ENCODE measurements around the gene OTOG.

OTOG gene

DNA sequence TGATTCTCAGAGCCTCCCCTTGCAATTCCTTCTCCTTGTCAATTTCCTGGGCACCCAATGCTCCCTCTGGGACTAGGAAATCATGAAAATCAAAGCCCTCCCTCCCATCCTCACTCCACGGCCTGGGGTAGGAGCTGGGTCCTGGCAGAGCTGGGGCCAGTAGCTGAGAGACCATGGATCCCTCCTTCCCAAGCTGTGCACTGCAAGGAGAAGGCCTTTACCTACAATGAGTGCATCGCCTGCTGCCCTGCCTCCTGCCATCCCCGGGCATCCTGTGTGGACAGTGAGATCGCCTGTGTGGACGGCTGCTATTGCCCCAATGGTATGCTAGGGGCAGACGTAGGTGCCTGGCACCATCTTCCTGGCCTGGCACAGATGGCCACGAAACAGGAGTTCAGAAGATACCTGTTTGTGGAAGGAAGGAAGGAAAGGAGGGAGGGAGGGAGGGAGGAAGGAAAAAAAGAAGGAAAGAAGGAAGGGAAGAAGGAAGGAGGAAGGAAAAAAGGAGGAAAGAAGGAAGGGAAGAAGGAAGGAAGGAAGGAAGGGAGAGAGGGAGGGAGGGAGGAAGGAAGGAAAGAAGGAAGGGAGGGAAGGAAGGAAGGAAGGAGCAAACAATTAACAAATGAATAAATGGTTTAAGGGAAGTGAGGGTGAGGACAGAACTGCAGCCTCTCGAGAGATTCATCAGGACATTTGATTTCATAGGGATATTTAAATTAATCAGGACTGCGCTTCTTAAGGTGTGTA, 12.5 kb downstream of the OTOG start:
- DNase-seq (ENCODE audit: low spot score) (no peak), FAIRE-seq (peak; percentile 13)

DNA sequence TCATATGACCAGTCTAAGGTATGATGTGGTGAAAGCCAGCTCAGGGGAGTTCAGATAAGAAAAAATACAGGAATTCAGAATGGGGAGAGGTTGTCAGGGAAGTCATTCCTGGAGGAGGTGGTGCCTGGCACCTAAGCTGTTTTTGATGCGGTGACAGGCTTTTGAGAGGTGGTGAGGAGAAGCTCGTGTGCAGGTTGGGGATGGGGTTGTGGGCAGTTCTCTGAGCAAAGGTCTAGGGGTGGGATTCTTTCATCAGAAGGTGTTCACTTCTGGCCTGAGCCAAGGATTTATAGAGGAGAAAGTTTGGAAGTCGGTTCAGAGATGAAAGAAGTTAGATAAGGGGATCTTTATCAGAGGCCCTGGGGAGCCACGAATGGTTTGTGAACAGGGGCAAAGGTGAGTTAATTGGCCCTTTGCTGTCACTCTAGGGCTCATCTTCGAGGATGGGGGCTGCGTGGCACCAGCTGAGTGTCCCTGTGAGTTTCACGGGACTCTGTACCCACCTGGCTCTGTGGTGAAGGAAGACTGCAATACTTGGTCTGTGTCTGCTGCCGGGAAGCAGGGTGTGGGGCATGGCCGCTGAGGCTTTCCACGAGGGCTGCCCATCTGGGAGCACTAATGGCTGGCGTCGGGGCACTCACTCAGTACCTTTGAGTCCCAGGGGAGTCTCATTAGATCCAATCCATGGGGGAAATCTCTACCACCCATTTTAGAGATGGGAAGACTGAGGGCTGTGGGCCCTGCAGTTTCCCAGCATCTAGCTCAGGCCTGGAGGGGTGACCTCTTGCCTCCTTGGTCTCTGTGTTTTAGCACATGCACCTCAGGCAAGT, 13.4 kb downstream of the OTOG start:
- no peak for FAIRE-seq

DNA sequence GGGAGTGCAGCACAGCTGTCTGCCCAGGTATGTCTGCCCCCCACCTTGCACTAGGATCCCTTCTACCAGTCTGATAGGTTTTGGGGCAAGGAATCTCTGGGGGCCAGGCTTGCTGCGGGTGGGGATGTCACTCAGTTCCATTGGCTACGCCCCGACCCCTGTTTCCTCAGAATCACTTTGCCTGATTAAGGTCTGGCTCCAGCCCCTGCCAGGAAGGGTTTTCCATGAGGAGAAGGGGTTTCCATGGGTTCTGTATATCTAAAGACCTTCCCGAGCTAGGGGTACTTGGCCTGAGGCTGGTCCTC, 14.0 kb downstream of the OTOG start:
- DNase-seq (ENCODE audit: low spot score) (no peak), FAIRE-seq (no peak)

More for the DNA sequence above, 13.4 kb downstream of the OTOG start:
- DNase-seq (ENCODE audit: low spot score) = no peak

DNA sequence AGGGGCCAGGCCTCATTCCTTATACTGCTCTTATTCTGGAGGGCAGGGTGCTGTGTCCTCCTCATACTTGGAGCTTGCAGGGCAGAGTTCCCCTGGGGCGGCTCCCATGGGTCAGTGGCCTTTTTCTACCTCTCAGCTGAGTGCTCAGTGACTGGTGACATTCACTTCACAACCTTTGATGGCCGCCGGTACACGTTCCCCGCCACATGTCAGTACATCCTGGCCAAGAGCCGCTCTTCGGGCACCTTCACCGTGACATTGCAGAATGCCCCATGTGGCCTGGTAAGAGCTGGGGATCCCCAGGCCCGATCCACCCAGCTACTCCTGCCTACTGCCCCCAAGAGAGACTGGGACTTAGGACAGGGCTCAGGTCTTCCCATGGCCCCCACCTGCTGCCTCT, 14.5 kb downstream of the OTOG start:
- DNase-seq (ENCODE audit: low spot score) (no peak), FAIRE-seq (no peak)

DNA sequence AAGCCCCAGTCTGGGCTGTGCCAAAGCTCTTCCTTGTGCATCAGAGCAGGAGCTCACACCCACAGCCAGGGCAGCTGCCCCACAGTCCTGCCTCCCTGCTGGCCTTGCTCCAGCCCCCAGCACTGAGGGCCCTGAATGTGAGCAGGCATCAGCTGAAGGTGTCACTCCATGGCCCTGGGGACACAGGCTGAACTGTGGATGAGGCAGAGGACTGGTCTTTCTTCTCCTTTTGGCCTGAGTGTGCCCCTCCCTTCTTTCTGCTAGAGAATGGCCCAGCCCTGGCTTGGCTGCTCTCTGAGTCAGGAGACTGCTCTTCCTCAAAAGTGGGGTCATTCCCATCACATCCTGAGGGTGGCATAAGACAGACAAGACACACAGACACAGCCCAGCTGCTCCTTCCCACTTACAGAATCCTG, 16.2 kb downstream of the OTOG start:
- FAIRE-seq (no peak), DNase-seq (ENCODE audit: low spot score) (peak; percentile 27)

DNA sequence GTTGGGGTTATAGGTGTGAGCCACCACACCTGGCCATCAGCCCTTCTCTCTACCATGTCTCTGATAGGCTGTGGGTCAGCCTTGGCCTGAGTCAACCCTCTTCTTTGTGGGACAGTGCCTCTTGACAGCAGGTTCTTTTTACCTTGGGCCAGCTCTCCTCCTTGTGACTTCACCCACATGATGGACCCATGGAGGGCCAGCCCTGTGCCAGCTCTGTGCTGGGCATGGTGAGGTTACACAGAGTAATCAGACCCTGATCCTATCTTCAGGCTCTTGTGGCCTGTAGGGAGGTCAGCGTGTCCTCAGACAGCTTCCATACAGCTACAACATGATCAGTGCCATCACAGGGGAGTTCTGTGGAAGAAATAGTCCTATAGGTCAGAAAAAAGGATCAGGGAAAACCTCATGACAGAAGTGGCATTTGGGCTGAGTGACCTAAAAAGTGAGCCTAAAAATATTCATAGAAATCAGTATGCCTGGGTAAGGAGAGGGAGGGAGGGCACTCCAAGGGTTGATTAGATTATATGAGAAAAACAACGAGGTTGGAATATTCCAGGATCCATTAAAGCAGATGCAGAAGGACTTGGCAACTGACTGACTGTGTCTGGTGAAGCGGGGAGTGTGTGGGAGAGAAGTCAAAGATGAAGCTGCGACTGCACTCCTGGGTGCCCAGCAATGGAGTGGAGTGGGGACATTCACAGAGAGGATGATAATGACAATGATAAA, 17.1 kb downstream of the OTOG start:
- FAIRE-seq (no peak), DNase-seq (ENCODE audit: low spot score) (no peak)

DNA sequence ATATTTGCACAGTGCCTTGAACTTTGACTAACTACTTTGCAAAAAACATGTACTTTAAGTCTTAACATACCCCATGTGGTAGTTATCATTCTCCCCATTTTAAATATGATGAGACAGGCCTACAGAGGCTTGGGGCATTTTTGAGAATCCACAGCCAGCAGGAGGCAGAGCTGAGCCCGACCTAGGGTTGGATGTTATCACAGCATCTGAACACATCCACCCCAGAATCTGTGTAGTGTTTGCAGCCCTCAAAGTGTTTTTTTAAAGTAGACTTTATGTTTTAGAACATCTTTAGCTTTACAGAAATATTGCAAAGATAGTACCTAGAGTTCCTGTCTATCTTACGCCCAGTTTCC, 17.6 kb downstream of the OTOG start:
- FAIRE-seq = no peak

DNA sequence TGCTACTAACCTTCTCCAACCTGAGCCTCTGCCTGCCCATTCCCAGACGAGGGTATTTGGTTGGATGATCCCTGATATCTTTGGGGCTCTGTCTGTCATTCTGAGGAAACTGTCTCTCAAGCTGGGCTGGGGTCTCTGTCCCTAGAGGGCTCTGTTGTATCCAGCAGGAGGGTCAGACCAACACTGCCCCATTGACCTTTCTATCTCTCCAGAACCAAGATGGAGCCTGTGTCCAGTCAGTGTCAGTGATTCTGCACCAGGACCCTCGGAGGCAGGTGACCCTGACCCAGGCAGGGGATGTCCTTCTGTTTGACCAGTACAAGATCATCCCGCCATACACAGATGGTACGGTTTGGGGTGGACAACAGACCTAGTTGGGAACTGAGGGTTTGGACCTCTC, 21.9 kb downstream of the OTOG start:
- DNase-seq (ENCODE audit: low spot score) = no peak
- FAIRE-seq = no peak

More for the DNA sequence above, 17.6 kb downstream of the OTOG start:
- no peak for DNase-seq (ENCODE audit: low spot score)

DNA sequence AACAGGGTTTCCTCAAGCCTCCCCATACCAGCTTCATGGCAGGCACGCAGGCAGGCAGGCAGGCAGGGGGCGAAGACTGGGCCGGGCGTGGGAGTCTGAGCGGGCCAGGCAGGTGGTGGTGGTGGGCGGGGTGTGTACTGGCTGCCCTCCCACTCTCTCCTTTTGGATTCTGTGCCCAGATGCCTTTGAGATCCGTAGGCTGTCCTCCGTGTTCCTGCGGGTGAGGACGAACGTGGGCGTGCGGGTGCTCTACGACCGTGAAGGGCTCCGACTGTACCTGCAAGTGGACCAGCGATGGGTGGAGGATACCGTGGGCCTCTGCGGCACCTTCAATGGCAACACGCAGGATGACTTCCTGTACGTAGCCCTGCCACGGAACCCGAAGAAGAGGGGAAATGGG, 23.0 kb downstream of the OTOG start:
- FAIRE-seq = no peak

DNA sequence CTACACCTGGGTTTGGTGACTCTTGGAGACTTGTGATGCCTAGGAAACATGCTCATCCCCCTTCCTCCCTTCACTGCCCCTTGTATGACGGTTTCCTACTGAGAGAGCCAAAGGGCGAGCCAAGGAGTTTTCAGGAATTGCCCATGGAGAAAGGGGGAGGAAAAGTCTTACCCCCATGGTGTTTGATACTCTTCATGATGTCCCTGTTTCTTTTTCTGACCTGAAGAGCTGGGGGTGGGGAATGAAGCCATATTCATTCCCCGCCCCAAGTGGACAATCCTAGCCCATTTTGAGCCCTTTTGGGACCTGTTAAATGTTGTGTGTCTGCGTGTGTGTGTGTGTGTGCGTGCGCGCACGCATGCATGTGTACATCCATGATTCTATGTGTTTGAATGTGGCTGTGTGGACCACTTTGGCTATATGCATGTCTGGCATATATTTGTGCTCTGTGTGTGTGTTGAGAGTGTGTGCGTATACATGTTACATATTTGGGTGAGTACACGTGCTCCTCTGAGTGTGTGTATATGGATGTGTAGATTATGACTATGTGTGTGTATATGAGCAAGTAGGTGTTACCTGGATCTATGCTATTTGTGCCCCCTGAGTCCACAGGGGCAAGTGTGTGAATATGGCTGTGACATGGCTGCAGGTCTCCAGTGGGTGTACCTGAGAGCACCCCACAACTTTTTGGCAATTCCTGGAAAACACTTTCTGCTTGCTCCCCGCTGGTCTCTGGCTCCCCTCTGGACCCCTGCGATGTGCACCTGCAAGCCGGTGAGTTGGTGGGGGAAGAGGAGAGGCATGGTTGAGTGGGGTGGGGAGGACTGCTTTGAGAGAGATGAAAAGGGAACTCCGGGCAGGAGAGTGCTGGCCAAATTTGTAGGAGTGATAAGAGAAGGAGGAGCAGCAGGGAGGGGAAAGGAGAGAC, 24.6 kb downstream of the OTOG start:
- DNase-seq (ENCODE audit: low spot score) (no peak), FAIRE-seq (peak; percentile 79)

More for the DNA sequence above, 23.0 kb downstream of the OTOG start:
- no peak for DNase-seq (ENCODE audit: low spot score)

DNA sequence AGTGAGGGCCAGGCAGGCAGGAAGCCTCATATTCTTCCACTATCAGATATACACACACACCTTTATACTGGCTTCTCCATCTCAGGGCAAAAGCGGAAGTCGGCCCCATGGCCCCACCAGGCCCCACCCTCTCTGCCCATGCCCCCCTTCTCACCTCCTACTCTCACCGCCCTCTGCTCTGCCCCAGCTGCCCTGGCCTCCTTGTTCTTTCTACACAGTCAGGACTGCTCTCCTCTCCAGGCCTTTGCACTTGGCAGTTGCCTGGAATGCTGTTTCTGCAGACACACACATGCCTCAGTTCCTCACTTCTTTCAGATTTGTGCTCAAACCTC, 25.3 kb downstream of the OTOG start:
- DNase-seq (ENCODE audit: low spot score) (no peak), FAIRE-seq (no peak)

DNA sequence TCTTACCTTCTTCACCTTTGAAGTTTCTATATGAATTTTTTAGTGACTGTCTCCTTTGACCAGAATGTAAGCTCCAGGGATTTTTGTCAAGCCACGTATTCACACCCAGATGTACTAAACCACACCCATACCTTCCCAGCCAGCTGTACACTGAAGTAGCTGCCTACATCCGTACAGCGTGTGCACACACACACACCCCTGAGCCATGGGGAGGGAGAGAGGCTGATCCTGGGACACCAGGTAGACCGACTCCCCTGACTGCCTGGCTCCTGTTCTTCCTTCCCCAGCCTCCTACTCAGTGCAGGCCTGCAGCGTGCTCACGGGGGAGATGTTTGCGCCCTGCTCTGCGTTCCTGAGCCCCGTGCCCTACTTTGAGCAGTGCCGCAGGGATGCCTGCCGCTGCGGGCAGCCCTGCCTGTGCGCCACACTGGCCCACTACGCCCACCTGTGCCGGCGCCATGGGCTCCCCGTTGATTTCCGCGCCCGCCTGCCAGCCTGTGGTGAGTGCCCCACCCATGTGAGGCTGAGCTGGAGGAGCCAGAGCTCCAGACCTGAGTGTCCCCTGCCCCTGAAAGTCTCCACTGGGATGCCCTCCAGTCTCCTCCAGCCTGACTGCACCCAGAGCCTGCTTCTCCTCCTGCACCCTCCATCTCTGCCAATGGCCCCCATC, 25.9 kb downstream of the OTOG start:
- no peak for DNase-seq (ENCODE audit: low spot score)
- FAIRE-seq = no peak

DNA sequence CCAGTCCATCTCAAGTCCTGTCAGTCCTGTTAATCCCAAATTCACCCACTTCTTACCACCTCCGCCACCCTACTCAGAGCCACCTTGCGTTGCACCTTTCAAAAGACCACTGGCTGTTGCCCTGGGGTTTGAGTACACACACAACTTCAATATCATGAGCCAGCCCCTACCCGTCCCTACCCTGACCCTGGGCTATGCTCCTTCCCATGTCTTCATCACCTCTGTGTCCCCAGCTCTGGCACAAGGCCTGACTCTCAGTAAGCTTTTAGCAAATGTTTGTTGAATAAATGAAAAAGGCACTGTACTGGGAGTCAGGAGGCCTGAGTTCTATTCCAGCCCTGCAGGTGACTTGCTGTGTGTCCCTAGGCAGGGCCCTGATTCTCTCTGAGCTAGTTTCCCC, 26.5 kb downstream of the OTOG start:
- no peak for FAIRE-seq
- no peak for DNase-seq (ENCODE audit: low spot score)

DNA sequence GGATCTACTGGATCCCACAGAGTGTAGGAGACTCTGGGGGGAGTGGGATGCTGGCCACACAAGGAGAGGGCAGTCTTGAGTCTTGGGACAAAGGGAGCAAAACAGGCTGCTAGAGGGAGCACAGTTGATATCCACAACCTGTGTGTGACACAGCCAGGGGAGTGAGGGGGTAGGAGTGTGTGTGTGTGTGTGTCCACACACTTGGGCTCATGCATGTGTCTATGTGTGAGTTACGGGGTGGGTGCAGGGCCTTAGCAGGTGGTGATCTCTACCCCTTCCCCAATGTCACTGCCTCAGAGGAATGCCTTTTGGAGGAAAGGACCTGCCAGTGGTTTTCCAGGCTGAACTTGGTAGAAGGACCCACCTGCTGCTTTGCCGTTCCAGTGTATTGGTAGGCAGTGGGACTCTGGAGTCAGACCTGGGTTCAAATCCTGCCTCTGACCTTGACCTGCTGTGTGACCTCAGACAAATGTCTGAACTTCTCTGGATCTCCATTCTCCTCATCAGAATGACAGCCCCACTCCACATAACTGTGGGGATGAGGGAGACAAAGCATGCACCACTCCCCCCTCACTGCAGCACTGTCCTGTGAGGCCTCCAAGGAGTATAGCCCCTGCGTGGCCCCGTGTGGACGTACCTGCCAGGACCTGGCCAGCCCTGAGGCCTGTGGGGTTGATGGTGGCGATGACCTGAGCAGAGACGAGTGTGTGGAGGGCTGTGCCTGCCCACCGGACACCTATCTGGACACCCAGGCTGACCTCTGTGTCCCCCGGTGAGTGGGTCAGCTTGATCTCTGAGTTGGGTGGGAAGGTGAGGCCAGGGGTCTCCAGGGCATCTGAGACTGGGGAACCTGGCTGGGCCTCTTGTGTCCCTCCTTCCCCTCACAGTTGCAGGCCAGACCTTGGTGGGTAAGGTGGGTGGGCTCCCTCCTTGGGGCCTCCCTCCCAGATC, 27.4 kb downstream of the OTOG start:
- FAIRE-seq (no peak), DNase-seq (ENCODE audit: low spot score) (no peak)

DNA sequence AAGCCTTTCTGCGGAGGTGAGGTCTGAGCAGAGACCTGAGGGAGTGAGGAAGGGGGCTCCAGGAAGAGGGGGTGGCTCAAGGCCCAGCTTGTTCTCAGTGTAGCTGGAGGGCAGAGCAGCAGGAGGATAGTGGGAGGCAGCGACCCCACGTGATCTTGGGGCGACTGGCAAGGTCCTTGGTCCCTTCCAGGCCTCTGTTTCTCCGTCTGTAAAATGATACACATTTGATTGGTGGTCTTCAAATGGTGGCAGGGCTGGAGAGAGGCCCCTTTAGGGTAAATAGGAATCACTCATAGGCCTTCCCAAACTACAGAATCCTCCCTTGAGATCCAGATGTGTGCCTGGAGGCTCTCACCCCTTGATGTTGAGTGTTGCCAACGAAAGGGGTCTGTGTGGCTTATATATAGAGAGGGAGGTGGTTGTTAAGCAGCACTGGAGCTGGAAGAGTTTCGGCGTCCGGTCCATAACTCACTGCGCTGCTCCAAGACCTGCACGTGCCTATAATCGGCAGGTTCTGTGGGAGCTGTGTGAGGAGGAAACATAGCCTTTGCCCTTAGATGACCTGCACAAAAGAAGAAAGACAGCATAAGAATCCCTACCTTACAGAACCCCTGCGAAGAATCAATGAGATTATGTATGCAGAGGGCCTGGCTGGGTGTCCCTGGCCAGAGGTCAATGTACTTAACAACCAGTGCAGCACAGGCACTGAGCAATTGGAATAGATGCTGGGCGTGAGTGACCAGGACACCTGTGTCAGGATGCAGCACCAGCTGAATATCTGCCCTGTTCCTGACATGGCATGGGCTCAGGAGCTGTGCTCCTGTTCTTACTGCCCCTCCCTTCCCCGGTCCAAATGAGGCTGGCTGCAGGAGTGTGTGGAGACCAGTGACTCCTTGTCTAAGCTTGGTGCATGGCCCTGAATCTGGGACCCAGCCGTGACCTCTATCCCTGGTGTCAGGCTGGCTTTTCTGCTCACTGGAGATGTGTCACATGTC, 28.7 kb downstream of the OTOG start:
- no peak for DNase-seq (ENCODE audit: low spot score)
- FAIRE-seq = no peak

DNA sequence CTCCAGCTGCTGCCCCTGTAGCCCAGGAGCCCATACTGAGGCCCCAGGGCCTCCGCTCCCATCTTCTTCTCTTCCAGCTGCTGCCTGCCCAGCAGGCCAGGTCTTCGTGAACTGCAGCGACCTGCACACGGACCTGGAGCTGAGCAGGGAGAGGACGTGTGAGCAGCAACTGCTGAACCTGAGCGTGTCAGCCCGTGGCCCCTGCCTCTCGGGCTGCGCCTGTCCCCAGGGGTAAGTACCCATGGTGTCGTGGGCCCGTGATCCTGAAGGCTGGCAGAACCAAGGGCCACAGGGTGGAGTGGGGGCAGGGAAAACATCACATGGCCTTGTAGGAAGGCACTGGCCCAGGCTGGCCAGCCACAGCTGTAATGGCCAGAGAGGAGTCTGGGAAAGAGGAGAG, 31.2 kb downstream of the OTOG start:
- DNase-seq (ENCODE audit: low spot score) (no peak), FAIRE-seq (no peak)

DNA sequence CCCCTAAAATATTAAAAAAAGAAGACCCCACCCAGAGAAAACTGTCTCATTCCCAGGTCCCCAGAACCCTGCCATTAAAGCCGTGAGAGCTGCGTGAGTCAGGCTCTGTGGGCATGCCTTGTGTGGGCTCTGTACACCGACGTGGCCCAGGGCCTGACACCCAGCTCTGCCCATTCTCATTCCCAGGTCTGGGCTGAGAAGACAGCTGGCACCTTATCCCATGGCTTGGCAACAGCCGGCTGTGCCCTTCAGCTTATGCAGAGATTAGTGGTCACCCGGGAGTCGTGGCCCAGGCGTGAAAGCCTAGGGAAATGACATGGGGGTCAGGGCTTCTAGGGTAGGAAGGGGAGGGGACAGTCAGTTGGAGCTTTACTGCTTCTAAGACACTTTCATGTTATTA, 31.9 kb downstream of the OTOG start:
- DNase-seq (ENCODE audit: low spot score) = no peak
- FAIRE-seq = no peak

DNA sequence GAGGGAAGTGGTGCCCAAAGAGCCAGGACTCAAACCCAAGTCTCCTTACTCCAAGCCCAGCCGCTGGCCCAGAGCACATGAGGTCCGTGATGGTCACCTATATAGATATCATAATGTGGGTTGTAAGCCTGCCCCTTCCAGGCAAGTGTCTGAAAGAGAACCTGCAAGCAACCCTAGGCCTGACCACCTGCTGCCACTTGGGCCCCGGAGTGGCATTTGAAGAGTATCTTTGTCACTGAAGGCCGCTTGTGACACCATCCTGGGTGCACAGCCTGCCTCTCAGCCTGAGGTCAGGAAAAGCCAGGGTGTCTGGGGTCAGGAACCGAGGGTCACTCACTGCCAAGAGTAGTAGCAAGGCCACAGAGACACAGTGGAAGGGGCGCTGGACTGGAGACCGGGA, 32.4 kb downstream of the OTOG start:
- DNase-seq (ENCODE audit: low spot score) = no peak
- FAIRE-seq = no peak

DNA sequence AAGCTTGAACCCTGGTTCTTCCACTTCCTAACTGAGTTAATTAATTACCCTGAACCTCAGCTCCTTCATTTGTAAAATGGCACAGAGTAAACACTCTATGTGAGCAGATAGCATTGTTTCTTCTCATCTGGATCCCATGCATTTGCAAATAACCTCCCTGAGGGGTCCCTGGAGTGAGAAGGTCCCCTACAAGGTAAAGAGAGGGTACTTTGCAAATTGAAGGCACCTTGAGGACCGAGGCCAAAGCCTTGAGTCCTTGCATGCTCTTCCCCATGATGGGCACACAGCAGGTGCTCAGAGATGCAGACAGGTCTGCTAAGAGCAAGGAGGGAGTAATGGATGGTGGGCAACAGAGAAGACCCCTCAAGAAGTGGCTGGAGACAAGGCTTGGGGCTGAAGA, 33.2 kb downstream of the OTOG start:
- FAIRE-seq = no peak
- no peak for DNase-seq (ENCODE audit: low spot score)
